A673 (cell line): ENCODE measurements around the gene ZNF419. TPM values are rescaled to one million over a fixed set of nuclear protein-coding genes. Genes with fewer than 3 reads are reported as not detected.

Source experiments
- BruUV-seq: library from RNA; stranded (reverse); fragments of 400-500 nt; replicated peaks from 2 replicates; lab custom pipeline; 2021; lab: Mats Ljungman, UMichigan
- CTCF ChIA-PET: fragments of 300-600 bp; sonication (Branson Sonifier 250); formaldehyde crosslinking; loops from one replicate; lab custom pipeline; 2022; ENCODE audit warnings: antibody characterized with exemption; lab: Charles Lee
- POLR2A ChIA-PET: fragments of 300-600 bp; sonication (Branson Sonifier 250); formaldehyde crosslinking; loops from one replicate; lab custom pipeline; 2022; ENCODE audit warnings: antibody characterized with exemption; ENCODE audit not compliant: low non-redundant PET; lab: Charles Lee
- DNase-seq: peaks from one replicate; pipeline ENCODE4 v3.0.0-alpha.2; 2015; ENCODE audit warnings: low spot score
- H3K27ac ChIP-seq: fragments of 200-600 bp; sonication (generic); 2 replicates; pipeline ENCODE4 v1.5.1; 2016; ENCODE audit warnings: mixed run types, low read depth, mild to moderate bottlenecking, mixed read lengths, antibody characterized with exemption, low read length; ENCODE audit not compliant: poor library complexity, severe bottlenecking
- H3K27me3 ChIP-seq: fragments of 200-600 bp; sonication (generic); replicated peaks from 2 replicates; pipeline ENCODE4 v1.6.1; 2017; ENCODE audit warnings: mixed run types, low read depth, mild to moderate bottlenecking, mixed read lengths, antibody characterized with exemption, low read length; ENCODE audit not compliant: insufficient read depth, poor library complexity
- H3K36me3 ChIP-seq: fragments of 200-600 bp; sonication (generic); 2 replicates; pipeline ENCODE4 v1.6.1; 2016; ENCODE audit warnings: mixed run types, mild to moderate bottlenecking, mixed read lengths, antibody characterized with exemption, low read length; ENCODE audit not compliant: insufficient read depth, poor library complexity, severe bottlenecking
- H3K4me1 ChIP-seq: fragments of 200-600 bp; sonication (generic); 2 replicates; pipeline ENCODE4 v1.6.1; 2017; ENCODE audit warnings: mixed run types, mild to moderate bottlenecking, mixed read lengths, antibody characterized with exemption, low read length; ENCODE audit not compliant: insufficient read depth, poor library complexity, severe bottlenecking
- H3K4me3 ChIP-seq: fragments of 200-600 bp; sonication (generic); 2 replicates; pipeline ENCODE4 v1.5.1; 2016; ENCODE audit warnings: low read depth, mixed run types, mild to moderate bottlenecking, mixed read lengths, low read length; ENCODE audit not compliant: poor library complexity, severe bottlenecking
- H3K9me3 ChIP-seq: fragments of 200-600 bp; sonication (generic); 2 replicates; pipeline ENCODE4 v1.6.1; 2016; ENCODE audit warnings: mixed run types, low read depth, mild to moderate bottlenecking, mixed read lengths, antibody characterized with exemption, low read length; ENCODE audit not compliant: poor library complexity, severe bottlenecking
- EZH2 ChIP-seq: fragments of 200-600 bp; sonication (generic); IDR thresholded peaks from 2 replicates; pipeline ENCODE4 v1.6.1; 2017; ENCODE audit warnings: borderline replicate concordance, low read depth, mild to moderate bottlenecking, mixed read lengths, antibody characterized with exemption, low read length; ENCODE audit not compliant: poor library complexity, severe bottlenecking
- intact Hi-C: fragments of 100-400 bp; cut with micrococcal nuclease; formaldehyde crosslinking; loops from one replicate; pipeline ENCODE4 v1.10.0; 2022; ENCODE audit not compliant: unreplicated experiment
- total RNA-seq: library from RNA; stranded (reverse); gene quantifications from 2 replicates; pipeline ENCODE4 v1.2.3, GENCODE V29; 2021
- TF ChIP-seq, protein P1 (sequence below): fragments of 300-800, 200-600 bp; sonication (generic); conservative IDR thresholded peaks from 2 replicates; pipeline ENCODE4 v1.5.1; 2017; ENCODE audit warnings: low read depth, mild to moderate bottlenecking, antibody characterized with exemption, low read length, moderate library complexity, mixed read lengths

ZNF419 gene
- total RNA-seq, 1 experiment from 2014 or later: 14.6 TPM

DNA sequence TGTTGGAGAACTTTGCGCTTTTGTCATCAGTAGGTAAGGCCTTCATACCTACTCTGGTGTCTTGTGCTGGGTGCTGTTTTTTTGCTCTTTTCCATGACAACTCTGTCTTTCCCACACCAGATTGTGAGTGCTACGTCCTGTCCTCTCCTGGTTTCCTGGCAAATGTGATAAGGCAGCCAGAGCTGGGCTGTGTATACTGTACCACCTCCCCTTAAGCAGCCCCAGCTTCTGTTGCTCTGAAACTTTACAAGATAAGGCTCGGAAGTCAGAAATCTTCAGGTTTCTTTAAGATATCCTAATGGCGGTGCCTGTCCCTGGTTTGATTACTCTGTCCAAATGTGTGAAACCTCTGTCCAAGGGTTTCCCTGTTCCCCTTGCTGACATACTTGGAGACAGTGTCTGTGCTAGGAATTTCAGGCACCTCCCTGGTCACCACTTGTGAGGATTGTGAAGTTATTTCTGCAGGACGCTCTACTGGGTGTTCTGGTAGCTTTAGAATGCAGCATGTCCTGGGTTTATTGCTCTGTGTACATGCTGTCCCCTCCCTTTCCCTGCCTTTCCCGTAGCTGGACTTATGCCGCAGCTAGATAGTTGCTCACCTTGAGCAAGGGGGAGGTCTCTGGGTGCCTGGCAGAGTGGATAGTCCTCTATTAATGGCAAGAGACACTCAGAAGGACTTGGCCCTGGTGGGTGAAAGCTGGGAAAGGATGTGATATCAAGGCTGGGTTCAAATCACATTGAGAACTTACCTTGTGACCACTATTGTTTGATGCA, 45.4 kb upstream of the ZNF419 start:
- H3K27me3 ChIP-seq: no peaks in the 10 kb centered on the region
- no peaks in the 10 kb centered on the region for H3K4me1 ChIP-seq
- DNase-seq: no peak
- H3K27ac ChIP-seq: no peak overlapping the region
- BruUV-seq: no TSS peak
- CTCF ChIA-PET: interaction anchor here (0.5 kb wide), 1 partner anchor 10 kb away, joined by 6 read pairs; no protein-coding TSS in a partner anchor
- TF ChIP-seq, protein P1, sequence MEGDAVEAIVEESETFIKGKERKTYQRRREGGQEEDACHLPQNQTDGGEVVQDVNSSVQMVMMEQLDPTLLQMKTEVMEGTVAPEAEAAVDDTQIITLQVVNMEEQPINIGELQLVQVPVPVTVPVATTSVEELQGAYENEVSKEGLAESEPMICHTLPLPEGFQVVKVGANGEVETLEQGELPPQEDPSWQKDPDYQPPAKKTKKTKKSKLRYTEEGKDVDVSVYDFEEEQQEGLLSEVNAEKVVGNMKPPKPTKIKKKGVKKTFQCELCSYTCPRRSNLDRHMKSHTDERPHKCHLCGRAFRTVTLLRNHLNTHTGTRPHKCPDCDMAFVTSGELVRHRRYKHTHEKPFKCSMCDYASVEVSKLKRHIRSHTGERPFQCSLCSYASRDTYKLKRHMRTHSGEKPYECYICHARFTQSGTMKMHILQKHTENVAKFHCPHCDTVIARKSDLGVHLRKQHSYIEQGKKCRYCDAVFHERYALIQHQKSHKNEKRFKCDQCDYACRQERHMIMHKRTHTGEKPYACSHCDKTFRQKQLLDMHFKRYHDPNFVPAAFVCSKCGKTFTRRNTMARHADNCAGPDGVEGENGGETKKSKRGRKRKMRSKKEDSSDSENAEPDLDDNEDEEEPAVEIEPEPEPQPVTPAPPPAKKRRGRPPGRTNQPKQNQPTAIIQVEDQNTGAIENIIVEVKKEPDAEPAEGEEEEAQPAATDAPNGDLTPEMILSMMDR: no peak
- no peak for TF ChIP-seq EZH2
- peaks cover 25% of the 10 kb centered on the region for H3K9me3 ChIP-seq
- H3K4me3 ChIP-seq: no peak overlapping the region
- POLR2A ChIA-PET: no interaction called here
- H3K36me3 ChIP-seq: peaks cover 35% of the 10 kb centered on the region
- intact Hi-C loops: no loop called here

DNA sequence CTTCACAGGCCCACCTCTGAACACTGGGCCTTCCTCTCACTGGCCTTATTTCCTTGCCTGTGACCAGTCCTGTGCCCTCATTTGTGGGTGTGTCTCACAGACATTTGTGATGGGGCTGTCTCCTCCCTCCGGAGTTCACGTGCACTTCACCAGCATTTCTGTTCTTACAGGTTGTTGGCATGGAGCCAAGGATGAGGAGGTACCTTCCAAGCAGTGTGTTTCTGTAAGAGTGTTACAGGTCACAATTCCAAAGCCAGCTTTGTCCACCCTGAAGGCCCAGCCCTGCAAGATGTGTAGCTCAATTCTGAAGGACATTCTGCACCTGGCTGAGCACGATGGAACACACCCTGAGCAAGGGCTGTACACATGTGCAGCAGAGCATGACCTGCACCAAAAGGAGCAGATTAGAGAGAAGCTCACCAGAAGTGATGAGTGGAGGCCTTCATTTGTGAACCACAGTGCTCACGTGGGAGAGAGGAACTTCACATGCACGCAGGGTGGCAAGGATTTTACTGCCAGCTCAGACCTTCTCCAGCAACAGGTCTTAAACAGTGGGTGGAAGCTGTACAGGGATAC, 44.3 kb upstream of the ZNF419 start:
- H3K27ac ChIP-seq: no peak overlapping the region
- H3K36me3 ChIP-seq: peaks cover 35% of the 10 kb centered on the region
- TF ChIP-seq EZH2: no peak
- TF ChIP-seq, protein P1: no peak
- peaks cover 25% of the 10 kb centered on the region for H3K9me3 ChIP-seq
- H3K27me3 ChIP-seq: no peaks in the 10 kb centered on the region
- BruUV-seq: no TSS peak
- no peak for DNase-seq
- H3K4me1 ChIP-seq: no peaks in the 10 kb centered on the region
- intact Hi-C loops: no loop called here
- H3K4me3 ChIP-seq: no peak overlapping the region
- ChIA-PET POLR2A (interaction anchor here (0.5 kb wide), 1 partner anchor 27 kb away, joined by 3 read pairs; no protein-coding TSS in a partner anchor), CTCF (no interaction called here)

DNA sequence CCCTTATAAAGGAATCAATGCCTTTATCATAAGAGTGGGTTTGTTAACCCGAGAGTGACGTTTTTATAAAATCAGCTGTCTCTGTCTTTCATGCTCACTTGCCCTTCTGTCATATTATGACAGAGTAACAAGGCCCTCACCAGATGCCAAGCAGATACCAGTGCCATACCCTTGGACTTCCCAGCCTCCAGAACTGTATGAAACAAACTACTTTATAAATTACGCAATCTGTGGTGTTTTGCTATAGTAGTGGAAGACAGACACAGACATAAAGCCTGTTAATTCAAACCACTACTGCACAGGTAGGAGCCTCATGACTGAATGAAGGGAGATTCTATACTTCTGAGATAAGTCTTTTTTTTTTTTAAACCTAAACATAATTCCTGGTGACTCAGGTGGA, 35.2 kb upstream of the ZNF419 start:
- Histone ChIP-seq H3K27me3 (no peaks in the 10 kb centered on the region), H3K36me3 (no peaks in the 10 kb centered on the region), H3K9me3 (peaks cover 10% of the 10 kb centered on the region), H3K27ac (no peak overlapping the region), H3K4me3 (no peak overlapping the region), H3K4me1 (no peaks in the 10 kb centered on the region)
- intact Hi-C loops: no loop called here
- CTCF ChIA-PET: no interaction called here
- no peak for TF ChIP-seq EZH2
- TF ChIP-seq, protein P1: no peak
- DNase-seq: no peak
- POLR2A ChIA-PET: no interaction called here
- BruUV-seq: no TSS peak
